IPS DF 4.7 (cell line): Measurements from ENCODE around the gene CSTF2.
"Not testable (repeated sequence)": the region's sequence is repeated elsewhere in the genome, so short reads cannot be mapped to it uniquely, and the experiment has no call there.

Experiments
- DNase-seq: peaks from one replicate; pipeline ENCODE4 v3.0.0-alpha.2; 2013; ENCODE audit warnings: low spot score; ENCODE audit errors: extremely low read depth

Gene CSTF2, protein sequence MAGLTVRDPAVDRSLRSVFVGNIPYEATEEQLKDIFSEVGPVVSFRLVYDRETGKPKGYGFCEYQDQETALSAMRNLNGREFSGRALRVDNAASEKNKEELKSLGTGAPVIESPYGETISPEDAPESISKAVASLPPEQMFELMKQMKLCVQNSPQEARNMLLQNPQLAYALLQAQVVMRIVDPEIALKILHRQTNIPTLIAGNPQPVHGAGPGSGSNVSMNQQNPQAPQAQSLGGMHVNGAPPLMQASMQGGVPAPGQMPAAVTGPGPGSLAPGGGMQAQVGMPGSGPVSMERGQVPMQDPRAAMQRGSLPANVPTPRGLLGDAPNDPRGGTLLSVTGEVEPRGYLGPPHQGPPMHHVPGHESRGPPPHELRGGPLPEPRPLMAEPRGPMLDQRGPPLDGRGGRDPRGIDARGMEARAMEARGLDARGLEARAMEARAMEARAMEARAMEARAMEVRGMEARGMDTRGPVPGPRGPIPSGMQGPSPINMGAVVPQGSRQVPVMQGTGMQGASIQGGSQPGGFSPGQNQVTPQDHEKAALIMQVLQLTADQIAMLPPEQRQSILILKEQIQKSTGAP

DNA sequence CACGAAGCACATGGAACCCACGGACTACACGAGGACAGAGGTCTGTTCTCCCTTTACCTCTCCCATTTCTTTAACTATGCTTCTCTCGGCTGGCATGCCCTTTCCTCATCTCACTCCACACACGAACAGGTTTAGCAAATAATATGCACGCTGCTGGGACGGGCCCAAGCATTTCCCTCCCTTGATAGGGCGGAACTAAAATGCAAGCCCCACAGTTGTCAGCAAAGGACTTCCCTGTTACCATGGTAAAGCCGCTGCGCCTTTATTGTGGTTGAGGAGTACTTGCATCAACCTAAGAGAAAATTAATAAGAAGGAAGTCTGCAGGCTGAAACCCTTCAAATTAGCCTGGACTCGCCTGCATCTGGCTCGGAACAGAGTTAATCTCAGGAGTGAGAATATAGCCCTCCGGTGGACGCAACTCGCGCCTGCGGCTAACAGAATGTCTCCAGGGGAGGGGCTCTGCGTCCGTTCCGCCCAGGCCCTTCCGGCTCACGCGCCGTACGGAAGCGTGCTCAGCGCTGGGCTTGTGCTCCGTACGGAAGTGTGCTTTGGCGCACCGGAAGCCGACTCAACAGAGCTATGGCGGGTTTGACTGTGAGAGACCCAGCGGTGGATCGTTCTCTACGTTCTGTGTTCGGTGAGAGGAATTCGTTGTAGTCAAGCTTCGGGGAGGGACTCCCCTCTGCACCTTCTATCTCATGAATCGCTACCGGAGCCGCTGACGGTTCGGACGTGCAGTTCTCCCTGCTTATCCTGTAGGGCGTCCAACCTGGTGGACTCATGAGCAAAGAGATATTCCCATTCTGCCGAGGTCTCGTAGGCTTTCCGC is at the start of gene CSTF2:
CSTF2 (plus strand) TSS at position 555 of the 830 bp plus-strand sequence; CDS start at position 581, 26 bp downstream.
- DNase-seq, result no peak

DNA sequence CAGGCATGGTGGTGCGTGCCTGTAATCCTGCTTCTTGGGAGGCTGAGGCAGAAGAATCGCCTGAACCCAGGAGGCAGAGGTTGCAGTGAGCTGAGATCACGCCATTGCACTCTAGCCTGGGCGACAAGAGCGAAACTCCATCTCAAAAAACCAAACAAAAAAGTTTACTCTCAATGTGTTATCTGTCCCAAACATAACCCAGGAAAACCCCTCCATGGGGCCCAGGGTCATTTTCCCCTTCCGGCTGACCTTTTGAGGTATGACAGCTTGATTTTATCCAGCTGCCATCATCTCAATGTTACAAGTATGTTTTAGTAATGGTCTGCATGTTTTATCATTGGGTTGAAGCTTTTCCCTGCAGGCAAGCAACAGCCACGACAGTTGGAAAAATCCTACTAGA is 23.8 kb upstream of the CSTF2 start:
- DNase-seq, result not testable (repeated sequence)

DNA sequence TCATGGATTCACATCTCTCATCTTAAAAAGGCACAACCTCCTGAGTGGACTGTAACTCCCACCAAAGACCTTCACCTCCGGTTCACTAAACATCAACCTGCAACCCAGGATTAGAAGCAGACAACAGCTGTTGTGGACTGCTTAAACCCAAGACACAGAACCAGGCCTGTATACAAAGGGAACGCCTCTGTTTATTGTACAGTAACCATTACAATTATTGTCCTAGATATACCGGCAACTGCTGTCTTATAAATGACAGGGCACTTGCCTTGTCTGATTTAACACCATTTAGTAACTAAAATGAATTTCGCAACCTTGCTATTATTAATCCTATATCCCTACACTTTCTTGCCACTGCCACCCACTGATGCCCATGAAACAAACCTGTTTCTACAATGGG is 22.8 kb upstream of the CSTF2 start:
- no peak for DNase-seq

DNA sequence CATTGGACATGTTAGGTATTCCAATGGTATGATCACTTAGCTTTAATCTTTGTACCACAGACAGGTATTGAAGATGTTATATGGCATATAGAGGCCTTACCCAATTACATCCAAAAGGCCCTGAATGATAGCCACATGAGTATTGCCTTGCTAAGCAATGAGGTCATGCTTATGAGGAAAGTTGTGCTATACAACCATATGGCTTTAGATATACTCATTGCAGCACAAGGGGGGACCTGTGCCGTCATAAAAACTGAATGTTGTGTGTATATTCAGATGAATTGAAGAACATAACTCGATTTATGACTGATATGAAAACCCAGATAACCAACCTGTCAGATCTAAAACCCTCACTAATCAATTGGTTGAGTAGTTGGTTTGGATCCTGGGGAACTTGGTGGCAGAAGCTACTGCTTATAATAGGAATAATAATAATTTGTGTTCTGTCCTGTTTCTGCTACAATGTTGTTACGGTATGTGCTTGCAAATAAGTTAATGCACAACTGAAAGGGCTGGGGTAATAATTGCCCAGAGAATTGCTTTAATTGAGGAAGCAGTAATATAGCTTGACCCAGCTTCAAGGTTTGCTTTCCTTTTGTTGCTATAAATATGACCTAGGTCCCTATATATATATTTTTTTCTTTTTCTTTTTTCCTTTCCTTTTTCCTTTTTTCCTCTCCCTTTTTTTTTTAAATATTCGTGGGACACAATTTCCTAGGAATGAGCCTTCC is 21.5 kb upstream of the CSTF2 start:
- DNase-seq, result no peak

DNA sequence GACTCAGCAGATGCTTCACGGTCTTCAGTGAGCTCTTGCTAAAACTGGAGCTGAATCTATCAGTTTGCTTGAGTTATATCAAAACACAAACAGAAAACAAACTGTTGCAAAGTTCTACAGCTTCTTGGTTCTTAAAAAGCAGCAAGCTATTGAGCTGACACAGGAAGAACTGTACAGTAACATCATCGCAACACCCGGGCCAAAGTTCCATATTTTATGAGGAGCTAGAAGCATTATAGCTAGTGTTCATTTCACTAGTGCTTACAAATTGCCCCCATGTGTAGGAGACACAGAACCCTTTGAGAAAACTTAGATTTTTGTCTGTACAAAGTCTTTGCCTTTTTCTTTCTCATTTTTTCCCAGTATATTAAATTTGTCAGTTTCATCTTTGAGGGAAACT is 17.3 kb upstream of the CSTF2 start:
- DNase-seq, result no peak

DNA sequence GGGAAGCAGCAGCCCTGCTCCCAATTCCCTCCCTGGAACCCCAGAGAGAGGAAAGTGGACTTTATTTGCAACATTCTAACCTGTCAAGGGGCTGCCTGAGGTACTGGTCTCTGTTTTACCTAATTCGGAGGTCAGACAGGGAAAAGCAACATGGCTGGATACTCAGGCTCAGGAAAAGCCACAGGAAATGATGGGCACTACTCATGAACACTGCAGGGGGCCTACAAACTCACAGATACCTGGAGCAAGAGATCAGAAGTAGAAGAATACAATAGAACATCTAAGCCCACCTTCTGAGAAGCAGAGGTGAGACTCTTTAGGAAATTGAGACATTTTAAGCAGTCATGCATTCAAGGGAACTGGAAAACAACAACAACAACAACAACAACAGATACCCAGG is 15.4 kb upstream of the CSTF2 start:
- no peak for DNase-seq

DNA sequence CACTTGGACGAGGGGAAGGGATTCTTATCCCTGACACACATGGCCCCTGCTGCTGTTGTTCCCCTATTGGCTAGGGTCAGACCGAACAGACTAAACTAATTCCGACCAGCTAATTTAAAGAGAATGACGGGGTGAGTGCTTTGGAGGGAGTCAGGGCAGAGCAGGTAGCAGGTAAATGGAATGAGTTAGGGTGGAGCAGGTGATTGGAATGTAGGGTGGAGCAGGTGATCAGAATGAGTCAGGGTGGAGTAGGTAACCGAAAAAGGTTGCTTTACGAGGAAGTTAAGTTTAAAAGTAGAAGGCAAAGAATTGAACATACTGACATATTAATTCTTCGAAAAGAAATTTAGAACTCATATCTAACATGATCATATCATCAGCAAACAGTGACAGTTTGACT is 11.9 kb upstream of the CSTF2 start:
- not testable (repeated sequence) for DNase-seq

DNA sequence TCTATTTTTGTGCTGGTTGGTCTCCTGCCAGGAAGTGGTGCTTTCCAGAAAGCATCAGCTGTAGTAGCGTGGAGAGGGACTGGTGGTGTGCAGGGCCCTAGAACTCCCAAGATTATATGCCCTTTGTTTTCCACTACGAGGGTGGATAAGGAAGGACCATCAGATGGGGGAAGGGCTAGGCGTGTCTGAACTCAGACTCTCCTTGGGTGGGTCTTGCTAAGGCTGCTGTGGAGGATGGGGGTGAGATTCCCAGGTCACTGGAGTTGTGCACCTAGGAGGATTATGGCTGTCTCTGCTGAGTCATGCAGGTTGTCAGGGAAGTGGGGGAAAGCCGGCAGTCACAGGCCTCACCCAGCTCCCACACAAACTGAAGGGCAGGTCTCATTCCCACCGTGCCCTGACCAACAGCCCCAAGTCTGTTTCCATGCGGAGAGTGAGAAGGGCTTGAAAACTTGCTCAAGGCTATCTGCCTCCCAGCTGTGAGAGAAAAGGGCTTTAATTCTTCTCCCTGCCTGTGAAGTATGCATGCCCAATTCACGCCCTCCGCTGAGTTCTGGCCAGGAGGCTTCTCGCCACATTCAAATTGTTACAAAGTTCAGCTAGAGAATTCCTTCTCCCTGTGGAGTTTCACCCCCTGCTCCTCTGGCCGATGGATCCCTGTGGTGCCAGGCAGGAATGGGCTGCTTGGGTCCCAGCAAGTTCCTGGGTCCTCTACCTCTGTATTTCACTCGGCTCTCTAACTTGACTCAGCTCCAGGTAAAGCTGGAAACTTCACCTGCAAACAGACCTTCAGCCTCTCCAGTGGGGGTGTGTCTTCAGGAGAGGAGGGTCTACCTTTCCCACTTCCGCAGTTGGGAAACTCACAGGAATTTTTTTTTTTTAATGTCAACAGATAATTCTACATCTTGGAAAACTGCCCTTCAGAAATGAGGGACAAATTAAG is 7.7 kb upstream of the CSTF2 start:
- DNase-seq, result no peak

DNA sequence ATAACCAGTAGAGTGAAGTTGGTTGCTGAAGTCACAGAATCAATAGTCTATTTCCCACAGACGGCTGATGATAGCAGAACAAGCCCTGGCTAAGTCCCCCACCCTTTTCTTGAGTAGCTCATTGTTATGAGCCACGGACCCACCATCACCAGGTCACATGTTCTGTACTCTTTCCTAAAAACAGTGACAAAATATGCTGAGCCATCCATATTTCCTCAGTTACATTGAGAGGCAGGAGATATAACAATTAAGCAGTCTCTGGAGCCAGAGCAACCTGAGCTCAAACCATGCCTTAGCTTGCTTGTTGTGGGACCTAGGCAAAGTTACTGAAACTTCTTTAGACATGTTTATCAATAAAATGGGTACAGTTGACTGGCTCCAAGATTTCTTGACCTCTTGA is 2.9 kb upstream of the CSTF2 start:
- DNase-seq, result no peak

DNA sequence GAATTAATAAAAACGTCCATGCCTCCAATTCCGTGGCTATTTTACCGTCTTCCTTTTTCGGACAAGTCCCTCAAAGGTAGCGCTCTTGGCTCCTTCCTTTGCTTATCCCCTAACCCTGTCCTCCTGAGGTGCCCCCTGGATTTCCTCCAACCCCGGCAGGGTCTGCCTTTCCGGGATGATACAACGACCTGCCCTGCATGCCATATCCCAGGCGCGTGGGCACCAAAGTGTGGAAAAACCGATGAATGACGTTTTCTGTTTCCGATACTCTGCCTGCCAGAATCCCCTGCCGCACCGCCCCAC is 706 bp upstream of the CSTF2 start:
- no peak for DNase-seq

DNA sequence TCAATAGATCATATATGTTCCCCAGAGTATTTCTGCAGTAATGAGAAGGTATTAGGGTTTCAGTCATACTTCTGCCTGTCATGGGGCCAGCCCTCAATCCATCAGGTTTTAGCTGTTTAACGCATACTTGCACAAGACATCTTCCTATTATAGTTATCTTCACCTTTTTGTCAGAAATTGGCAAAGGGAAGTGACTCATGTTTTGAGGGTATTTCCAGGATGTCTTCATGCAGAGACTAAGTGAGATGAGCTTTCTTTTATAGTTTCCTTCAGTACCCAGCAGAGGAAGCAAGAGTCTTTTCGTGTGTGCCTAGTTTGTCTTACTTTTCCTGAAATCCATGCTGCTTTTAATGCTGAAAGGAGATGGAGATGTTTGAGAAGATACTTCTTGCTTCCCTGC is 9.5 kb downstream of the CSTF2 start:
- DNase-seq, result no peak

DNA sequence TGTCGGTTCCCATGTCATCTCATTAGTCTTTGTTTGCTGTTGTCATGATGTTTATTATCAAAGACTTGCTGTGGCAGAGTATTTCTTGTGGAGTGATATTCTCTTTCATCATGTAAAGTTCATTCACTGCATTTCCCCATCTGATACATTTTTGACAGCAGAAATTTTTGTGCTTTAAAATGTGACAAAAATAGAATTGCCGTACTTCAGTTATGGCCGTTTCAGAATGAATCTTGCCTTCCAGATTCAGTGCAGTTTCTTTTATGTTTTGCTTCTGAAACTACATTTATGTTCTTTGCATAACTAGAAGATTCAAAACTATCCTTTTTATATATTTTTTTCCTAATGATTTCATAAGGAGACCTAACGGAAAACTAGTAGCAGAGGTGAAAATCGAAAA is 10.0 kb downstream of the CSTF2 start:
- DNase-seq, result no peak

DNA sequence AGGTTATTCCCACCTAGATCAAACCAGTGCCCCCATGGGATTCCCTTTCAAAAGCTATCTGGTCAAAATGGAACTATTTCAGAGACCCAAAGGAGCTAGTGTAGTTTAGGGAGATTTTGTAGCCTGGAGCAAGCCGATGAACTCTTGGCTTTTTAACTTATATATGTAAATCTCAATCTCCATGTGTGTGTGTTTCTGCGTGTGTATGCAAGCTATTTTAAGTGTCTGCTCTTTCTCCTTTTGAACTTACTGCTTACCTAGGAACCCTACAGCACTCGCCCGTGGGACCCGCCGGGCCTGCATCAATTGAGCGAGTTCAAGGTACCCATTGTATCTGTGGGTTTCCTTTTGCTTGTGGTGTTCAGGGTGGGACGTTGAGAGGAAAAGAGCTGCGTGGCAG is 10.4 kb downstream of the CSTF2 start:
- DNase-seq, result no peak

DNA sequence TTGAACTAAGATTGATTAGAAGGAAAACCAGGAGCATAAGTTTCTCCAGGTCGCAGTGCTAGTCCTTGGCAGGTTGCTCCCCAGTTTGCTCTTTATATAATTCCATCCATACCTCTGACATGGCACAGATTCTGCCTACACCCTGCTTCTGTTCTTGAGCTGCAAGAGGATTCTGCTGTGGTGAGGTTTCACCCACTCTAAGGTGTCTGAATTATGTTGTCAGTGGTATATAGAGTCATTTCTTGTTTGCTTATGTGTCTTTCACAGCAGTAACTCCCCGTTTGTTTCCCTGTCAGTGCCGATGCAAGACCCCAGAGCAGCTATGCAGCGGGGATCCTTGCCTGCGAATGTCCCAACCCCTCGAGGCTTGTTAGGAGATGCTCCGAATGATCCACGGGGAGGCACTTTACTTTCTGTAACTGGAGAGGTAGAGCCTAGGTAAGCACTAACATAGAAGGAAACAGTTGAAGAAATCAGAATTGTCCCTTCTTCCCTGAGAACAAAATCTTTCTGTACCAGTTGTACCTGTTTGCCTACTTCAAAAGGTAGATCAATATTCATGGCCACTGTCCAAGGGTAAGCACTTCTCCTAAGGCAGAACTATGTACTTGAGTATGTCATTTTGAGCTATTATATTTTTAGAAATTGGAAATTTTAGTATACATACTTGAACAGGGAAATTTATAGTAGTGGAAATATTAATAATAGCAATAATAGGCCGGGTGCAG is 11.2 kb downstream of the CSTF2 start:
- DNase-seq, result no peak

DNA sequence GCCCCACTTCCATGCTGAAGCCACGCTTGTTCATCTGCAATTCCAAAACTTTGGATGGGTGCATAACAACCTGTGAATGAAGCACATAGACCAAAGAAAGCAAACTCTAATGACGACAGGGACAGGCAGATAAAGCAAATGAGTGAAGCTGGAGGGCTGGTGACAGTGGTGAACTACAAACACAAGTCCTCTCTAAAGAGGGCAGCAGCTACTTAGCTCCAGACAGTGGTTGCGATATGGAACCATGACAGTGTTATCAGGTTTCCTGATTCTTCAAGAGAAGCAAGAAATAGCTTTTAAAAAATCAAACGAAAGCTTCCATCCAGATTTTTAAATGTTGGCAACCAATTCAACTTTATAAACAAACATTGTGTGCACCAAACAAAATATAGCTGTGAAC is 30.1 kb downstream of the CSTF2 start:
- DNase-seq, result no peak

DNA sequence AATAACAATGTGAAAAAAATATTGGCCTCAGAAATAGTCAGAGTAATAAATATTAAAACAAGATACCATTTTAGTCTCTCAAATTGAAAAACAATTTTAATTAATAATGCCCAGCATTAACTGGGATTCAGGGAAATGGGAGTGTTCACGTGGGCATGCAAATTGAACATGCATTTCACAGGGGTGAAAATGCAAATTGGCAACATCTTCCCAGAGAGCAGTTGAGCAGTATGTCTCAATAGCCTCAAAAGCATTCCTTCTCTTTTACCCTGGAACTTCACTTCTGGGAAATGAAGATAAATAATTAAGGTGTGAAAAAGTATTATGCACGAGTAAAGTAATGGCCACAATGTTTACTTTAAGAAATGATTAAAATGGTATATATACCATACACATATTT is 32.6 kb downstream of the CSTF2 start:
- no peak for DNase-seq

DNA sequence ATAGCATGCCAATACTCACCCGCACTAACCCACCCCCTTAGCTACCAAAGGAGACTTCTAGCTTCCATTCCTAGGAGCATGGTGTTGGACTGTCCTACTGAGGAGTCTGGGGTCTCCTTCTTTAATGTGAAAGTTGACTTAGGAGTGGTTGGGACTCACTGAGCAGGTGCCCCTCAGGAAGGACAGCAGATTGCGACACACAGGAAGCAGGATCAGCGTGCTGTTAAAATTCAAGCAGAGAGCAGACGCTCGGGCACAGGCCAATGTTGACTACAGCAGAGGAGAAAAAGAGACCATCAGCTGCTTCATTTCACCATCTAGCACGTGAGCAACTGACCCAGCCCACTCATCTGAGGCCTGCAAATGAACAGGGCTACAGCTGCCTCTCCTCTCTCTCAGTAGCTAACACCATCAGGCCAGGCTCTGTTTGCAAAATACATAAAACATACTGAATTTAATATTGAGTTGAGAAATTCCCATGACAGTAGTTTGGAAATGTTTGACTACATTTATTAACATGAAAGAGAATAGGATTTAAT is 43.2 kb downstream of the CSTF2 start:
- DNase-seq, result no peak

DNA sequence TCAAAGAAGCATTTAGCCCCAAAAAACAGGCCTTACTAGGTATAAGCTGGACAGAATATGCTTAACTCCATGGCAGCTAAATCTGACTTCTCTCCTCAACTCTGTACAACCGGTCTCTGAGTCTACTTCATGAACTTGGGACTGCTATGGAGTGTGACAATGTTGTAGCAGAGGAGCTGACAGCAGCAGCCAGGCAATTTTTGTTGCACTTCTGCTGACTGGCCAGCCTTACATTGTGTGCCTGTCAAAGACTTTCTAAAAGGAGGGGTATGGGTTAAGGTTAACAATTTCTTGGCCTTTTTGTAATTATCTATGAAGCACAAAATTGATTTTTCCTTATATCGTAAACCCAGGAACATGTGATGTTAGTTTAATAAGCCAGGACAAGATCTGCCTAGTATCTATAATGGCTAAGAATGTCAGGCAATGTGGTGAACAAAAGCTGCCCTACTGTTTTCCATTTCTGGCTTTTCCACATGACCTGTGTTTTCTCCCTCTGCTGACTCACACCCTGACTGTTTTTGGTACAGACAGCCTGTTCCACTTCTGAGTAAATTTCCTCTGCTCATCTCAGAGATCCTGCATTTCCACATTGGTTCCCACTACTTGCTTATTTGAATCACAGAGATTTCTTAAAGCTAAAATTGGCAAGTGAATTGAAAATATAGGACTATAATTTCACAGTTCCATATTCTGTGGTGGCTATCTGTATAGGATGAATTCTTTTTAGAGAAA is 44.6 kb downstream of the CSTF2 start:
- DNase-seq, result no peak

DNA sequence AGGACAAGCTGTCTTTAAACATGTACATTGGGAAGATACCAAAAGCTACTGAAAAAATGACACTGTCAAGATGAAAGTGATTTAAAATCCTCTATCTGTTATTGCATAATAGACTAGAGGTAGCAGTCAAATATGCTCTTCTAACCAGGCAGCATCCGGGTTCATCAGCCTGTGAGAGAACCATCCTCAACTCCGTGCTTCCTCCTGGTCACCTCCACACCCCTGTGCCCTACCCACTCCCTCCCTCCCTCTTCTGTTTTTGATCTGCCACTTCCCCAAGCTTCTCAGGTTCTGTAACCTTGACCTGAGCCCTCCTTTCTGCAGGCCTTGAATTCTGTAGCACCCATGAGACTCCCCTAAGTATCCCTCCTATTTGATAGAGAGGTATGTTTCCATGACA is 48.1 kb downstream of the CSTF2 start:
- no peak for DNase-seq
